GM18498 (cell line): ENCODE data around the gene KDM4B.
"Not testable (repeated sequence)": the region's sequence is repeated elsewhere in the genome, so short reads cannot be mapped to it uniquely, and the experiment has no call there.

Experiments
- ATAC-seq: cut with Tn5 transposase; IDR thresholded peaks from one replicate; pipeline ENCODE4 v1.9.1; 2021; ENCODE audit warnings: mild to moderate bottlenecking, moderate library complexity; ENCODE audit not compliant: unreplicated experiment

Gene KDM4B

GRCh38 chr19:5147074-5147977 lies 178.4 kb downstream of the KDM4B start:
- ATAC-seq: no peak

GRCh38 chr19:5147978-5148793 lies 179.3 kb downstream of the KDM4B start:
- ATAC-seq: no peak

GRCh38 chr19:5148794-5149190 lies 179.9 kb downstream of the KDM4B start:
- ATAC-seq: no peak

- no peak for ATAC-seq
Measured at GRCh38 chr19:5149508-5149907, 180.6 kb downstream of the KDM4B start.

- ATAC-seq: no peak
Measured at GRCh38 chr19:5149932-5150901, 181.3 kb downstream of the KDM4B start.

GRCh38 chr19:5150902-5151741 lies 182.2 kb downstream of the KDM4B start:
- ATAC-seq: no peak

GRCh38 chr19:5152013-5152763 lies 183.3 kb downstream of the KDM4B start:
- no peak for ATAC-seq

GRCh38 chr19:5152767-5153532 lies 184.0 kb downstream of the KDM4B start:
- ATAC-seq: no peak

- no peak for ATAC-seq
Measured at GRCh38 chr19:5153601-5154128, 184.8 kb downstream of the KDM4B start.

GRCh38 chr19:5154129-5154798 lies 185.4 kb downstream of the KDM4B start:
- no peak for ATAC-seq

GRCh38 chr19:5154799-5155426 lies 186.0 kb downstream of the KDM4B start:
- no peak for ATAC-seq

- ATAC-seq: no peak
Measured at GRCh38 chr19:5155586-5156210, 186.8 kb downstream of the KDM4B start.

- no peak for ATAC-seq
Measured at GRCh38 chr19:5156231-5156986, 187.5 kb downstream of the KDM4B start.

- no peak for ATAC-seq
Measured at GRCh38 chr19:5157186-5157585, 188.3 kb downstream of the KDM4B start.

- ATAC-seq: not testable (repeated sequence)
Measured at GRCh38 chr19:5158549-5159134, 189.7 kb downstream of the KDM4B start.
